Panc1 (cell line): ENCODE results near the gene CFDP1.

Experiments used
- CTCF ChIP-seq: fragments of 450-650 bp; IDR thresholded peaks from 2 replicates; pipeline ENCODE4 v1.5.1; 2017; ENCODE audit warnings: mild to moderate bottlenecking
- POLR2AphosphoS5 ChIP-seq: IDR thresholded peaks from 2 replicates; pipeline ENCODE4 v1.6.1; 2012; ENCODE audit warnings: mild to moderate bottlenecking, low read depth, low read length, moderate library complexity
- TCF7L2 ChIP-seq: IDR thresholded peaks from 2 replicates; pipeline ENCODE4 v1.6.1; 2011; ENCODE audit warnings: mild to moderate bottlenecking, low read depth, low read length, inconsistent platforms

GRCh38 chr16:75279305-75279704, 154.0 kb downstream of the CFDP1 start:
- no peak for TF ChIP-seq CTCF
- TF ChIP-seq TCF7L2, result no peak
- TF ChIP-seq POLR2AphosphoS5, result no peak
